Prostate gland (tissue), 2 donors: ENCODE results near the gene PITX2. TPM values are rescaled to one million over a fixed set of nuclear protein-coding genes. Genes with fewer than 3 reads are reported as not detected.

Source experiments
- DNase-seq: peaks from one replicate; pipeline ENCODE4 v3.0.0-alpha.2; 2019; ENCODE audit warnings: low spot score
- H3K27ac ChIP-seq, 2 donors: fragments of 200-600 bp; sonication (generic); 2 replicates each; pipeline ENCODE4 v1.5.1; 2017 to 2019
- H3K27me3 ChIP-seq: fragments of 200-600 bp; sonication (generic); replicated peaks from 2 replicates; pipeline ENCODE4 v1.5.1; 2019; ENCODE audit not compliant: insufficient read depth
- H3K36me3 ChIP-seq, 2 donors: fragments of 200-600 bp; sonication (generic); 1 replicate in 1 of 2; 2 replicates in 1 of 2; pipeline versions ENCODE4 v1.5.1 to v1.8.1; 2017 to 2019
- H3K4me1 ChIP-seq: fragments of 200-600 bp; sonication (generic); replicated peaks from 2 replicates; pipeline ENCODE4 v1.5.1; 2019
- H3K4me3 ChIP-seq, 2 donors: fragments of 200-600 bp; sonication (generic); 2 replicates each; pipeline ENCODE4 v1.5.1; 2017 to 2019
- H3K9me3 ChIP-seq: fragments of 200-600 bp; sonication (generic); 2 replicates; pipeline ENCODE4 v1.5.1; 2017
- POLR2A ChIP-seq: fragments of 450-650 bp; IDR thresholded peaks from one replicate; pipeline ENCODE4 v1.6.1; 2016; ENCODE audit warnings: antibody characterized with exemption, mild to moderate bottlenecking
- POLR2AphosphoS5 ChIP-seq: sonication (generic); formaldehyde crosslinking; IDR thresholded peaks from one replicate; pipeline ENCODE4 v1.6.1; 2017; ENCODE audit warnings: antibody characterized with exemption
- WGBS: methylation state at CpG from one replicate; pipeline ENCODE4 v1.1.5; 2018; 5-methylcytosine and 5-hydroxymethylcytosine counted together
- intact Hi-C: fragments of 100-400 bp; cut with DNase I; formaldehyde crosslinking; loops from one replicate; pipeline ENCODE4 v1.14.2; 2022
- total RNA-seq, 2 donors: library from RNA; depleted of rRNA; stranded (reverse); fragments of >200 nt; gene quantifications; one replicate each; pipeline ENCODE4 v1.1.0, GENCODE V29; 2016
- TF ChIP-seq, protein P1 (sequence below), 4 experiments: fragments of 200-600 bp in 2 of 4; fragments of 450-650 bp in 2 of 4; sonication (generic) in 2 of 4; IDR thresholded peaks; 1 replicate in 3 of 4; 2 replicates in 1 of 4; pipeline ENCODE4 v1.5.1; 2016 to 2019; ENCODE audit warnings: antibody characterized with exemption in 4 of 4, mild to moderate bottlenecking in 2 of 4, moderate library complexity in 2 of 4

The PITX2 gene
- total RNA-seq, 2 donors from 2014 or later = 2.0 to 2.3 TPM

DNA sequence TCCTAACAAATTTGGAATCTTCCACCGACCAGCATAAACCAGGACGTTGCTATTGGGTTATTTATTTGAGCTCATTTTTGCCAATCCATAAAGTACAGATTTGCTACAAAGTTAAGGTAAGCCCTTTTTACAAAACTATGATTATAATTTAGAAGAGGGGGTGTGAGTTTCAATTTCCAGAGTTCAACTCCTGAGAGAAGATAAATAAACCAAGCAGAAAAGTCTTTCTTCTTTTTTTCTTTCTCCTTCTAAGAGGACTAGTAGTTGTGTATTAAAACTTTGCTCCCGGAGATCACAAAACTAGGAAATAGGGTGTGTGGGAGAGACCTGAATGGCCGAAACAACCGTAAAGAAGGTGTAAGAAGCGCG lies 2.6 kb downstream of the PITX2 start:
- Histone ChIP-seq H3K27me3 (peaks cover 51% of the 10 kb centered on the region), H3K36me3 (no peaks in the 10 kb centered on the region), H3K27ac (no peak overlapping the region), H3K9me3 (no peaks in the 10 kb centered on the region), H3K4me3 (no peak overlapping the region), H3K4me1 (peaks cover 3% of the 10 kb centered on the region)
- no peak for DNase-seq
- intact Hi-C loops = loop anchor here (5.0 to 10.0 kb wide), 2 partner anchors 1314 to 1612 kb away; partner anchors contain the start of gene AP1AR
- WGBS = 51% methylated on average over 7 of the region's 7 CpGs
- no peak for TF ChIP-seq POLR2A
- TF ChIP-seq POLR2AphosphoS5 = no peak
- TF ChIP-seq, protein P1, sequence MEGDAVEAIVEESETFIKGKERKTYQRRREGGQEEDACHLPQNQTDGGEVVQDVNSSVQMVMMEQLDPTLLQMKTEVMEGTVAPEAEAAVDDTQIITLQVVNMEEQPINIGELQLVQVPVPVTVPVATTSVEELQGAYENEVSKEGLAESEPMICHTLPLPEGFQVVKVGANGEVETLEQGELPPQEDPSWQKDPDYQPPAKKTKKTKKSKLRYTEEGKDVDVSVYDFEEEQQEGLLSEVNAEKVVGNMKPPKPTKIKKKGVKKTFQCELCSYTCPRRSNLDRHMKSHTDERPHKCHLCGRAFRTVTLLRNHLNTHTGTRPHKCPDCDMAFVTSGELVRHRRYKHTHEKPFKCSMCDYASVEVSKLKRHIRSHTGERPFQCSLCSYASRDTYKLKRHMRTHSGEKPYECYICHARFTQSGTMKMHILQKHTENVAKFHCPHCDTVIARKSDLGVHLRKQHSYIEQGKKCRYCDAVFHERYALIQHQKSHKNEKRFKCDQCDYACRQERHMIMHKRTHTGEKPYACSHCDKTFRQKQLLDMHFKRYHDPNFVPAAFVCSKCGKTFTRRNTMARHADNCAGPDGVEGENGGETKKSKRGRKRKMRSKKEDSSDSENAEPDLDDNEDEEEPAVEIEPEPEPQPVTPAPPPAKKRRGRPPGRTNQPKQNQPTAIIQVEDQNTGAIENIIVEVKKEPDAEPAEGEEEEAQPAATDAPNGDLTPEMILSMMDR (IDR thresholded peaks at IDR 0.05) = no peak

DNA sequence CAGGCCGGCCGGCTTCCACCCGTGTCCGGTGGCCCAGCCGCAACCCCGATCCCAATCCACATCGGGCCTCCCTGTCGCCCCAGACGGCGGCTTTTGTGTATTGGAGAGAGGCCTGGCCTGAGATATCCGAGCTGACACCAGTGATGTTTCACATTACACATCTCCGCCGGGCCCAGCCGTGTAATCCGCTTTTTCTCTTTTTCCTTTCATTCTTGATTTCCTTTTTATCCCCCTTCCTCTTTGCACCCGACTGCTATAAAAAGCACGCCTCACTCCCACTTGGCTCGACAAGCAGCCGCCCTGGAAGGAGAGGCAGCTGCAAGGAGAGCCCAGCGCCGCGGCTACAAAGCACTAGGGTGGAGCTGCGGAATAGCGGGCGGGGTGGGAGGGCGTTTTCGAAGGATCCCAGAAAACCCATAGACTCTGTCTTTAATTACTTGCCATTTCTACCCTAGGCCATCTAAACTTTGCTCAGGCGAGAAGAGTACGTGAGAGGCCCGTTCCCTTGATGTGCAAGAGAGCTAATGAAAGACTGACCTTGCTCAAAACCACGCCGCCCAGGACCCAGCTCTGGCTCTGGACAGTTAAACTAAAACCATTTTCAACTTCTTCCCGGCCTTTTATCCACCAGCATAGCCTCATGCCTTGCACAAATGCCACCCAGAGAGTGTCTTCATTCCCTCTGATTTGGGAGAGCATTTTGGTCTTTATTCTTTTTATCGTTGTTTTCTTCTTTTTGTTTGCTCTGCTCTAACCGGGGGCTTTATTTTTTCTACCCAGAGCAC lies 3.2 kb downstream of the PITX2 start:
- intact Hi-C loops = loop anchor here (5.0 to 10.0 kb wide), 2 partner anchors 1315 to 1613 kb away; partner anchors contain the start of gene AP1AR
- no peak for DNase-seq
- H3K27ac ChIP-seq = no peak overlapping the region
- H3K36me3 ChIP-seq = no peaks in the 10 kb centered on the region
- TF ChIP-seq, protein P1 (IDR thresholded peaks at IDR 0.05) = no peak
- no peak for TF ChIP-seq POLR2AphosphoS5
- no peak for TF ChIP-seq POLR2A
- no peaks in the 10 kb centered on the region for H3K9me3 ChIP-seq
- 54% methylated on average over 35 of the region's 35 CpGs for WGBS
- no peak overlapping the region for H3K4me3 ChIP-seq
- peaks cover 50% of the 10 kb centered on the region for H3K27me3 ChIP-seq
- H3K4me1 ChIP-seq = peaks cover 3% of the 10 kb centered on the region

DNA sequence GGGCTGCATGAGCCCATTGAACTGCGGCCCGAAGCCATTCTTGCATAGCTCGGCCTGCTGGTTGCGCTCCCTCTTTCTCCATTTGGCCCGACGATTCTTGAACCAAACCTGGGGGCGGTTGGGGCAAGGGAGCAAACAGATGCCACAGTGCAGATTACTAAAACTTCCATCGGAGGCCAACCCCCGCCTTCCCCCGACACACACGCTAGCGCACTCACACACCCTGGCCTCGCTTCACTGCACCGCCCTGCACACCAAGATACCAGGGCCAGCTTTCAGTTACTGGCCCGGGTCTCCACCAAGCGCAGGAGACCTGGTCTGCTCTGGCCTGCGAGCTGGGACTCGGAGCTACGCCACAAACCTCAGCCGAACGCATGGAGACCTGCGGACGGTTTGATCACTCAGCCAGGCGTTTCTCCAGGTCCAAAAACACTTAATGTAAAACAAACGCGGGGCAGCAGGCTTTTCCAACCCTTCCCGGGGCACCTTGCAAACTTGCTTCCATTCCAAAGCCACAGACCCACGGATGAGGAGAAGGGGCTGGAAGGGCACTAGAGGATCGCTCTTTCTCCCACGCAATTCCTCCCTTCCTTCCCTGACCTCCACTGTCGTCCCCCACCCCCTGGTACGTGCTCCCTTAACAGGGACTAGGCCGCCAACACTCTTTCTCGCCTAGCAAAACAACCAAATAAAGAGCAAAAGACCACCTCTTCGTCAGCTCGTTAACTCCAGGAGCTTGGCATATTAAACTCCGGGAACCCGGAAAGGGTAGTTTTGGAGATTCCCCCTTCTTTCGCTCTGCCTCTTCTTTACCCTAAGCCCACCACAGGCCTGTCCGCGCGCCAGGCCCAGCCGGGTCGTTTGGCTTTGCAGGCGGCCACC lies 4.1 kb downstream of the PITX2 start:
- H3K36me3 ChIP-seq = no peaks in the 10 kb centered on the region
- intact Hi-C loops = no loop called here
- no peak for DNase-seq
- TF ChIP-seq POLR2A = no peak
- TF ChIP-seq, protein P1 (IDR thresholded peaks at IDR 0.05) = no peak
- H3K27me3 ChIP-seq = peaks cover 53% of the 10 kb centered on the region
- no peak overlapping the region for H3K4me3 ChIP-seq
- 61% methylated on average over 45 of the region's 45 CpGs for WGBS
- peaks cover 3% of the 10 kb centered on the region for H3K4me1 ChIP-seq
- H3K9me3 ChIP-seq = no peaks in the 10 kb centered on the region
- no peak overlapping the region for H3K27ac ChIP-seq

DNA sequence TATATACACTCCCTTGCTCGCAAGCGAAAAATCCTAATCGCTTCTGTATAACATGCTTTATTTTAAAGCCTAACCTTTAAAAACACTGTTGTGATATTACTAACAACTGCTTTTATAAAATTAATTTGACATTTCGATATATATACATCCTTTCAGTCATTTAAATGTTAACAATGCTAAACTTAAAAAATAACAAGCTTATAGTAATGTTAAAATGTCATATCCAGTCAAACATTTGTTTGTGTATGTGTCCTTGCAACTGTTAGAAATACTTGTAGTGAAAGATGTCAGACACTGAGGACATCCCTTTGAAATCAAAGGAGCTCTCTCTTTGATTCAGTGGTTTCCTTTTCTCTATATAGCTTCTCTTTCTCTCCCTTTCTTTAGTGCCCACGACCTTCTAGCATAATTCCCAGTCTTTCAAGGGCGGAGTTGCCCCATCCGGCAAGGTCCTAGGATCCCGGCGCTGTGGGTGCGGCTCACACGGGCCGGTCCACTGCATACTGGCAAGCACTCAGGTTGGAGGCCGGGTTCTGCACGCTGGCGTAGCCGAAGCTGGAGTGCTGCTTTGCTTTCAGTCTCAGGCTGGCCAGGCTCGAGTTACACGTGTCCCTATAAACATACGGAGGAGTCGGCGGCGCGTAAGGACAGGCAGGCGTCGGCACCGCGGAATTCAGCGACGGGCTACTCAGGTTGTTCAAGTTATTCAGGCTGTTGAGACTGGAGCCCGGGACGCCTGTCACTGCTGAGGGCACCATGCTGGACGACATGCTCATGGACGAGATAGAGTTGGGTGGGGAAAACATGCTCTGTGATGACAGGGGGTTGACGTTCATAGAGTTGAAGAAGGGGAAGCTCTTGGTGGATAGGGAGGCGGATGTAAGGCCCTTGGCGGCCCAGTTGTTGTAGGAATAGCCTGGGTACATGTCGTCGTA lies 5.0 kb downstream of the PITX2 start:
- Histone ChIP-seq H3K4me1 (peaks cover 2% of the 10 kb centered on the region), H3K9me3 (no peaks in the 10 kb centered on the region), H3K4me3 (no peak overlapping the region), H3K36me3 (no peaks in the 10 kb centered on the region), H3K27me3 (peaks cover 53% of the 10 kb centered on the region), H3K27ac (no peak overlapping the region)
- intact Hi-C loops = no loop called here
- 35% methylated on average over 38 of the region's 38 CpGs for WGBS
- no peak for DNase-seq
- TF ChIP-seq POLR2AphosphoS5 (no peak), POLR2A (no peak)
- TF ChIP-seq, protein P1 (IDR thresholded peaks at IDR 0.05) = no peak
